ENCODE measurements around the gene ERN2.

The ERN2 gene

GRCh38 chr16:23702951-23703350 lies 10.1 kb downstream of the ERN2 start:
- H3K9me3 ChIP-seq (ENCODE audit: control insufficient read depth in 5 of 5, low read length in 5 of 5) = peaks cover 0 to 11% (median 4%) of the 10 kb centered on the region in 5 donors
- H3K4me3 ChIP-seq (ENCODE audit: low read depth in 1 of 5, low read length in 5 of 5) = no peak overlapping the region
- H3K9ac ChIP-seq (ENCODE audit: low read length in 5 of 5) = no peak overlapping the region
- H3K36me3 ChIP-seq (ENCODE audit: control insufficient read depth in 5 of 5, insufficient read depth in 5 of 5, low read length in 5 of 5) = no peaks in the 10 kb centered on the region
- no peak overlapping the region for H3K27ac ChIP-seq (ENCODE audit: low read depth, low read length)
- no peaks in the 10 kb centered on the region for H3K4me1 ChIP-seq (ENCODE audit: control insufficient read depth in 5 of 5, insufficient read depth in 5 of 5, low read length in 5 of 5)
- peaks cover 0 to 10% (median 0%) of the 10 kb centered on the region in 5 donors for H3K27me3 ChIP-seq (ENCODE audit: control insufficient read depth in 5 of 5, insufficient read depth in 4 of 5, low read length in 5 of 5)

GRCh38 chr16:23701045-23701444 lies 12.0 kb downstream of the ERN2 start:
- Histone ChIP-seq H3K27me3 (ENCODE audit: control insufficient read depth in 5 of 5, insufficient read depth in 4 of 5, low read length in 5 of 5) (peaks cover 0 to 6% (median 0%) of the 10 kb centered on the region in 5 donors), H3K9ac (ENCODE audit: low read length in 5 of 5) (no peak overlapping the region), H3K4me3 (ENCODE audit: low read depth in 1 of 5, low read length in 5 of 5) (no peak overlapping the region), H3K4me1 (ENCODE audit: control insufficient read depth in 5 of 5, insufficient read depth in 5 of 5, low read length in 5 of 5) (no peaks in the 10 kb centered on the region), H3K27ac (ENCODE audit: low read depth, low read length) (no peak overlapping the region), H3K36me3 (ENCODE audit: control insufficient read depth in 5 of 5, insufficient read depth in 5 of 5, low read length in 5 of 5) (no peaks in the 10 kb centered on the region), H3K9me3 (ENCODE audit: control insufficient read depth in 5 of 5, low read length in 5 of 5) (peaks cover 0 to 11% (median 4%) of the 10 kb centered on the region in 5 donors)

- H3K9ac ChIP-seq (ENCODE audit: low read length in 5 of 5) = no peak overlapping the region
- no peaks in the 10 kb centered on the region for H3K36me3 ChIP-seq (ENCODE audit: control insufficient read depth in 5 of 5, insufficient read depth in 5 of 5, low read length in 5 of 5)
- no peak overlapping the region for H3K4me3 ChIP-seq (ENCODE audit: low read depth in 1 of 5, low read length in 5 of 5)
- H3K9me3 ChIP-seq (ENCODE audit: control insufficient read depth in 5 of 5, low read length in 5 of 5) = peaks cover 0 to 11% (median 4%) of the 10 kb centered on the region in 5 donors
- H3K27ac ChIP-seq (ENCODE audit: low read depth, low read length) = no peak overlapping the region
- no peaks in the 10 kb centered on the region for H3K4me1 ChIP-seq (ENCODE audit: control insufficient read depth in 5 of 5, insufficient read depth in 5 of 5, low read length in 5 of 5)
- peaks cover 0 to 6% (median 0%) of the 10 kb centered on the region in 5 donors for H3K27me3 ChIP-seq (ENCODE audit: control insufficient read depth in 5 of 5, insufficient read depth in 4 of 5, low read length in 5 of 5)
These were observed 12.5 kb downstream of the ERN2 start for GRCh38 chr16:23700509-23700908.

- no peak overlapping the region for H3K9ac ChIP-seq (ENCODE audit: low read length in 5 of 5)
- no peak overlapping the region for H3K4me3 ChIP-seq (ENCODE audit: low read depth in 1 of 5, low read length in 5 of 5)
- peaks cover 0 to 5% (median 0%) of the 10 kb centered on the region in 5 donors for H3K27me3 ChIP-seq (ENCODE audit: control insufficient read depth in 5 of 5, insufficient read depth in 4 of 5, low read length in 5 of 5)
- H3K36me3 ChIP-seq (ENCODE audit: control insufficient read depth in 5 of 5, insufficient read depth in 5 of 5, low read length in 5 of 5) = no peaks in the 10 kb centered on the region
- H3K9me3 ChIP-seq (ENCODE audit: control insufficient read depth in 5 of 5, low read length in 5 of 5) = peaks cover 0 to 11% (median 4%) of the 10 kb centered on the region in 5 donors
- peaks cover 0 to 2% (median under 1%) of the 10 kb centered on the region in 5 donors for H3K4me1 ChIP-seq (ENCODE audit: control insufficient read depth in 5 of 5, insufficient read depth in 5 of 5, low read length in 5 of 5)
- no peak overlapping the region for H3K27ac ChIP-seq (ENCODE audit: low read depth, low read length)
These were observed 12.9 kb downstream of the ERN2 start for GRCh38 chr16:23700093-23700492.

GRCh38 chr16:23699100-23699499 lies 13.9 kb downstream of the ERN2 start:
- Histone ChIP-seq H3K4me3 (ENCODE audit: low read depth in 1 of 5, low read length in 5 of 5) (no peak overlapping the region), H3K4me1 (ENCODE audit: control insufficient read depth in 5 of 5, insufficient read depth in 5 of 5, low read length in 5 of 5) (peaks cover 0 to 12% (median 10%) of the 10 kb centered on the region in 5 donors), H3K36me3 (ENCODE audit: control insufficient read depth in 5 of 5, insufficient read depth in 5 of 5, low read length in 5 of 5) (no peaks in the 10 kb centered on the region), H3K27me3 (ENCODE audit: control insufficient read depth in 5 of 5, insufficient read depth in 4 of 5, low read length in 5 of 5) (no peaks in the 10 kb centered on the region), H3K9ac (ENCODE audit: low read length in 5 of 5) (no peak overlapping the region), H3K27ac (ENCODE audit: low read depth, low read length) (no peak overlapping the region), H3K9me3 (ENCODE audit: control insufficient read depth in 5 of 5, low read length in 5 of 5) (peaks cover 0 to 11% (median 4%) of the 10 kb centered on the region in 5 donors)

- Histone ChIP-seq H3K9me3 (ENCODE audit: control insufficient read depth in 5 of 5, low read length in 5 of 5) (no peaks in the 10 kb centered on the region), H3K4me1 (ENCODE audit: control insufficient read depth in 5 of 5, insufficient read depth in 5 of 5, low read length in 5 of 5) (peaks cover 0 to 29% (median 22%) of the 10 kb centered on the region in 5 donors), H3K9ac (ENCODE audit: low read length in 5 of 5) (no peak overlapping the region), H3K27me3 (ENCODE audit: control insufficient read depth in 5 of 5, insufficient read depth in 4 of 5, low read length in 5 of 5) (no peaks in the 10 kb centered on the region), H3K4me3 (ENCODE audit: low read depth in 1 of 5, low read length in 5 of 5) (no peak overlapping the region), H3K27ac (ENCODE audit: low read depth, low read length) (no peak overlapping the region), H3K36me3 (ENCODE audit: control insufficient read depth in 5 of 5, insufficient read depth in 5 of 5, low read length in 5 of 5) (peaks cover 0 to 6% (median 5%) of the 10 kb centered on the region in 5 donors)
These were observed 17.3 kb downstream of the ERN2 start for GRCh38 chr16:23695756-23696155.

GRCh38 chr16:23694644-23695373 lies 18.2 kb downstream of the ERN2 start:
- peaks cover 0 to 15% (median 13%) of the 10 kb centered on the region in 5 donors for H3K36me3 ChIP-seq (ENCODE audit: control insufficient read depth in 5 of 5, insufficient read depth in 5 of 5, low read length in 5 of 5)
- H3K9ac ChIP-seq (ENCODE audit: low read length in 5 of 5) = peak overlapping the region in 2 of 5 donors; percentile 32 to 56
- no peaks in the 10 kb centered on the region for H3K9me3 ChIP-seq (ENCODE audit: control insufficient read depth in 5 of 5, low read length in 5 of 5)
- H3K4me1 ChIP-seq (ENCODE audit: control insufficient read depth in 5 of 5, insufficient read depth in 5 of 5, low read length in 5 of 5) = peaks cover 0 to 29% (median 22%) of the 10 kb centered on the region in 5 donors
- no peaks in the 10 kb centered on the region for H3K27me3 ChIP-seq (ENCODE audit: control insufficient read depth in 5 of 5, insufficient read depth in 4 of 5, low read length in 5 of 5)
- H3K27ac ChIP-seq (ENCODE audit: low read depth, low read length) = no peak overlapping the region
- peak overlapping the region; percentile 48 to 56 (median 52) for H3K4me3 ChIP-seq (ENCODE audit: low read depth in 1 of 5, low read length in 5 of 5)

GRCh38 chr16:23694265-23694643 lies 18.8 kb downstream of the ERN2 start:
- H3K4me3 ChIP-seq (ENCODE audit: low read depth in 1 of 5, low read length in 5 of 5) = peak overlapping the region in 3 of 5 donors; percentile 48 to 54 (median 52)
- H3K4me1 ChIP-seq (ENCODE audit: control insufficient read depth in 5 of 5, insufficient read depth in 5 of 5, low read length in 5 of 5) = peaks cover 0 to 29% (median 22%) of the 10 kb centered on the region in 5 donors
- H3K9me3 ChIP-seq (ENCODE audit: control insufficient read depth in 5 of 5, low read length in 5 of 5) = no peaks in the 10 kb centered on the region
- H3K36me3 ChIP-seq (ENCODE audit: control insufficient read depth in 5 of 5, insufficient read depth in 5 of 5, low read length in 5 of 5) = peaks cover 0 to 21% (median 19%) of the 10 kb centered on the region in 5 donors
- H3K27me3 ChIP-seq (ENCODE audit: control insufficient read depth in 5 of 5, insufficient read depth in 4 of 5, low read length in 5 of 5) = no peaks in the 10 kb centered on the region
- H3K27ac ChIP-seq (ENCODE audit: low read depth, low read length) = no peak overlapping the region
- peak overlapping the region in 2 of 5 donors; percentile 32 to 48 for H3K9ac ChIP-seq (ENCODE audit: low read length in 5 of 5)

GRCh38 chr16:23692190-23692837 lies 20.7 kb downstream of the ERN2 start:
- H3K4me1 ChIP-seq (ENCODE audit: control insufficient read depth in 5 of 5, insufficient read depth in 5 of 5, low read length in 5 of 5) = peaks cover 0 to 29% (median 22%) of the 10 kb centered on the region in 5 donors
- no peak overlapping the region for H3K4me3 ChIP-seq (ENCODE audit: low read depth in 1 of 5, low read length in 5 of 5)
- H3K9me3 ChIP-seq (ENCODE audit: control insufficient read depth in 5 of 5, low read length in 5 of 5) = no peaks in the 10 kb centered on the region
- H3K27me3 ChIP-seq (ENCODE audit: control insufficient read depth in 5 of 5, insufficient read depth in 4 of 5, low read length in 5 of 5) = no peaks in the 10 kb centered on the region
- H3K9ac ChIP-seq (ENCODE audit: low read length in 5 of 5) = no peak overlapping the region
- H3K36me3 ChIP-seq (ENCODE audit: control insufficient read depth in 5 of 5, insufficient read depth in 5 of 5, low read length in 5 of 5) = peaks cover 0 to 40% (median 38%) of the 10 kb centered on the region in 5 donors
- no peak overlapping the region for H3K27ac ChIP-seq (ENCODE audit: low read depth, low read length)
